ENCODE data around the gene METAP1.
"Not testable (repeated sequence)": the region's sequence is repeated elsewhere in the genome, so short reads cannot be mapped to it uniquely, and the experiment has no call there.

The METAP1 gene

GRCh38 chr4:99058228-99058627 lies 62.7 kb downstream of the METAP1 start:
- DNase-seq (ENCODE audit: low read depth, low spot score): no peak

GRCh38 chr4:99059550-99059949 lies 64.0 kb downstream of the METAP1 start:
- no peak for DNase-seq (ENCODE audit: low read depth, low spot score)

GRCh38 chr4:99061048-99061700 lies 65.7 kb downstream of the METAP1 start:
- DNase-seq (ENCODE audit: low read depth, low spot score): no peak

GRCh38 chr4:99062120-99062519 lies 66.6 kb downstream of the METAP1 start:
- no peak for DNase-seq (ENCODE audit: low read depth, low spot score)

- not testable (repeated sequence) for DNase-seq (ENCODE audit: low read depth, low spot score)
These were observed 70.0 kb downstream of the METAP1 start for GRCh38 chr4:99065521-99065920.

GRCh38 chr4:99067617-99068016 lies 72.1 kb downstream of the METAP1 start:
- no peak for DNase-seq (ENCODE audit: low read depth, low spot score)

GRCh38 chr4:99071159-99071558 lies 75.6 kb downstream of the METAP1 start:
- no peak for DNase-seq (ENCODE audit: low read depth, low spot score)

GRCh38 chr4:99074816-99075215 lies 79.3 kb downstream of the METAP1 start:
- DNase-seq (ENCODE audit: low read depth, low spot score): no peak

- DNase-seq (ENCODE audit: low read depth, low spot score): no peak
These were observed 80.9 kb downstream of the METAP1 start for GRCh38 chr4:99076292-99076976.

GRCh38 chr4:99077177-99077576 lies 81.7 kb downstream of the METAP1 start:
- DNase-seq (ENCODE audit: low read depth, low spot score): no peak

GRCh38 chr4:99078336-99078735 lies 82.8 kb downstream of the METAP1 start:
- DNase-seq (ENCODE audit: low read depth, low spot score): no peak

- DNase-seq (ENCODE audit: low read depth, low spot score): no peak
These were observed 83.6 kb downstream of the METAP1 start for GRCh38 chr4:99078931-99079624.

- no peak for DNase-seq (ENCODE audit: low read depth, low spot score)
These were observed 84.2 kb downstream of the METAP1 start for GRCh38 chr4:99079625-99080295.

- not testable (repeated sequence) for DNase-seq (ENCODE audit: low read depth, low spot score)
These were observed 85.3 kb downstream of the METAP1 start for GRCh38 chr4:99080869-99081268.

GRCh38 chr4:99082192-99082591 lies 86.7 kb downstream of the METAP1 start:
- no peak for DNase-seq (ENCODE audit: low read depth, low spot score)

GRCh38 chr4:99084595-99084994 lies 89.1 kb downstream of the METAP1 start:
- DNase-seq (ENCODE audit: low read depth, low spot score): no peak

- no peak for DNase-seq (ENCODE audit: low read depth, low spot score)
These were observed 92.5 kb downstream of the METAP1 start for GRCh38 chr4:99088023-99088449.

- peak; percentile 38 for DNase-seq (ENCODE audit: low read depth, low spot score)
These were observed 93.2 kb downstream of the METAP1 start, which contains the start of gene ADH5 for GRCh38 chr4:99088481-99089365. ADH5 (minus strand) TSS chr4:99088788; CDS start chr4:99088700, 88 bp downstream.

- DNase-seq (ENCODE audit: low read depth, low spot score): no peak
These were observed 95.1 kb downstream of the METAP1 start for GRCh38 chr4:99090481-99091215.

GRCh38 chr4:99091216-99091575 lies 95.7 kb downstream of the METAP1 start:
- no peak for DNase-seq (ENCODE audit: low read depth, low spot score)
